DLD1 (cell line): ENCODE results near the gene FAM81A.
"Not testable (repeated sequence)": the region's sequence is repeated elsewhere in the genome, so short reads cannot be mapped to it uniquely, and the experiment has no call there.

Source experiments
- in situ Hi-C: cut with HindIII; loops from 2 replicates; pipeline ENCODE4 v1.10.0; 2017; ENCODE audit warnings: low sequenced_read_pairs

The FAM81A gene

DNA sequence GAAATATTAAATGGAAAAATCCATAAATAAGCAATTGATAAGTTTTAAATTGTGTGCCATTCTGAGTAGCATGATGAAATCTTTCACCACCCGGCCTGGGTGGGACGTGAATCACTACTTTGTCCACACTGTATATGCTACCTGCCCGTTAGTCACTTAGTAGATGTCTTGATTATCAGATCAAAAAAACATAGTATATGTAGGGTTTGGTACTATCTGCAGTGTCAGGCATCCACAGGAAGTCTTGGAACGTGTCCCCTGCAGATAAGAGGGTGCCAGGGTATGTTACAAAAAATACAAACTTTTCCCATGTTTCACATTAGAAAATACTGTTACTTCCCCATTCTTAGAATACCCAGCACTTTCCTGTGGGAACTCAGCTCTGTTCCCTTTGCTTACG lies 35.2 kb downstream of the FAM81A start:
- in situ Hi-C loops, result no loop called here

DNA sequence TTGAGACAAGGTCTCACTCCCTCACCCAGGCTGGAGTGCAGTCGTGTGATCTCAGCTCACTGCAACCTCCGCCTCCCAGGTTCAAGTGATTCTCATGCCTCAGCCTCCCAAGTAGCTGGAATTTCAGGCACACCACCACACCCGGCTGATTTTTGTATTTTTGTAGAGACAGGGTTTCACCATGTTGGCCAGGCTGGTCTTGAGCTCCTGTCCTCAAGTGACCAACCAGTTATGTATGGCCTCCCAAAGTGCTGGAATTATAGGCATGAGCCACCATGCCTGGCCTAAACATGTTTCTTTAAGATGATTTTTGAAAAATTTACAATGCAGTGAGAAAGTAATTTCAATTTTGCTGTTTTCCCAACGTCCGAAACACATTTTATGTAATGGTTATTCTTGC lies 37.2 kb downstream of the FAM81A start:
- in situ Hi-C loops, result not testable (repeated sequence)

DNA sequence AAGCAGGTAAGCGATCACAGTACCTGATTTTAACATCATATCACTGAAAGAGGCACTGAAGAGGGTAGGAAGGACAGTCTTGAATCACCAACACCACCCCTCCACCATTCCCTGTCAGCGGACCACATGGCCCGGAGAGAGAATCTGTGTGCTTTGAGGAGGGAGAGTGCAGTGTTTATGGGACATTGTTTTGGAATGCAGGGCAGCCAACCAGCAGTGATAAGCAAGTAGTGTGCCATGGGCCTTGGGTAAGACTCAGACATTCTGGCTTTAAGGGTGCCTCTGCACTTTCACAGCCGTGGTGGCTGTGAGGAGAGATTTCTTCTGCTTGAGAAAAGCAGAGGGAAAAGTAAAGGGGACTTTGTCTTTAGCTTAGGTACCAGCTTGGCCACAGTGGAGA lies 46.4 kb downstream of the FAM81A start:
- in situ Hi-C loops, result no loop called here

DNA sequence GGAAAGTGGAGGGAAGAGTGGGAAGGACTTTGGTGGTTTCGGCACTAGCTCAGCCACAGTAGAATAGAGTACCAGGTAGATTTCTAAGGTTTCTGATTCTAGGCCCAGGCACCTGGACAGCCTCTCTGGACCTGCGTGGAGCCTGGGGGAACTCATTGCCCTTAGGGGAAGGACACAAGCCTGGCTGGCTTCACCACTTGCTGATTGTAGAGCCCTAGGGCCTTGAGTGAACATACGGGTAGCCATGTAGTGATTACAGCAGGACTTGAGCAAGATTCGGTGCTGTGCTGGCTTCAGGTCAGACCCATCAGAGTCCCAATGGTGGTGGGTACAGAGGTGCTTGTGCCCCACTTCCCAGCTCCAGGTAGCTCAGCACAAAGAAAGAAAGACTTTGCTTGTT lies 47.0 kb downstream of the FAM81A start:
- in situ Hi-C loops, result no loop called here

DNA sequence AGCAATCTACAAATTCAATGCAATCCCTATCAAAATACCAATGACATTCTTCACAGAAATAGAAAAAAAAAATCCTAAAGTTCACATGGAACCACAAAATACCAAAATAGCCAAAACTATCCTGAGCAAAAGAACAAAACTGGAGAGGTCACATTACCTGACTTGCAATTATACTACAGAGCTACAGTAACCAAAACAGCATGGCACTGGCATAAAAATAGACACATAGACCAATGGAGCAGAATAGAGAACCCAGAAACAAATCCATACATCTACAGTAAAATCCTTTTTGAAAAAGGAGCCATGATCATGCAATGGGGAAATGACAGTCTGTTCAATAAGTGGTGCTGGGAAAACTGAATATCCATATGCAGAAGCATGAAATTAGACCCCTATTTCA lies 51.5 kb downstream of the FAM81A start:
- in situ Hi-C loops, result not testable (repeated sequence)

DNA sequence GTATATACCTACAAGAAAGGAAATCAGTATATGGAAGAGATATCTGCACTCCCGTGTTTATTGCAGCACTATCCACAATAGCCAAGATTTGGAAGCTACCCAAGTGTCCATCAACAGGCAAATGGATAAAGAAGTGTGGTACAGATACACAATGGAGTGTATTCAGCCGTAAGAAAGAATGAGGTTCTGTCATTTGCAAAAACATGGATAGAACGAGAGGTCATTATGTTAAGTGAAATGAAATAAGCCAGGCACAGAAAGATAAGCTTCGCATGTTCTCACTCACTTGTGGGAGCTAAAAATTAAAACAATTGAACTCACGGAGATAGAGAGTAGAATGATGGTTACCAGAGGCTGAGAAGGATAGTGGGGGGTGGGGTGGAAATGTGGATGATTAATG lies 53.1 kb downstream of the FAM81A start:
- in situ Hi-C loops, result no loop called here

DNA sequence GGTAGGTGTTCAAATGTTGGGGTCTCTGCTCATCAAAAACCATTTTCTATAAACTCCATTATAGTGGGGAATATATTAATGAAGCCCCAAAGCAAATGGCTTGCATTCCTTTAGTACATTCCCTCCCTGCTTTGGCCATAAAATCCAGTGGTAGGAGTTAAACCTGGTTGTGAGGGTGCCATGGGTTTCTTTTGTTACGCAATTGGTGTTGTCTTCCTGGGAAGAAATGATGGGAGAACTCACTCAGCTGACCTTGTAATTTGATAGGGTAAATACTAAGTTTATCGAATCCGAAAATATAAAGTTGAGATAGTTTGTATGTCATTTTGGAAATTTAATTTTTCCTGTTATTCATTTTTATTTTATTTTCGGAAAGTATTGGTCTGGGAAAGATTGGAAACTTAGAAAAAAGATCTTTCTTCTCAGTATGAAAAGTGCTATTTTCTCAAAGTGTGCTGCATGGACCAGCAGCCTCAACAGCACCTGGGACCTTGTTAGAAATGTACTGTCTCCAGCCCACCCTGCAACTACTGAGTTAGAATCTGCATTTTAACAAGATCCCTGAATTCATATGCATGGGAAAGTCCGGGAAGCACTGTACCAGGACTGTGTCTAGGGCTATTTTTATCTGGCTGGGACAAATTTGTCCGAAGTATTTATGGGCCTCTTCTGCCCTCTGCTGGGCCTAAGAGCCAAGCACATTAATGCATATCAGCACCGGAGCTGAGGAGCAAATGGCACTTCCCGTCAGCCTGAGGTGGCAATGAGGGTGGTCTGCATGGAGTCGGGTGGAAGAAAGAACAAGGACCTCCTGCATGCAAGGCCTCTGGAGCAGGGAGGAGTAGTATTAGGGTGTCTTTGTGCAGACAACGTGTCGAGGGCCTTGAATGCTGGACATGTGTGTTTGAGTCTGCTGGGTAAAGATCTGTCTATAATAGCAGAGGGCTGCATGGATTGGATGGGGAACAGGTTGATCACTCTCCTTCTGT lies 54.7 kb downstream of the FAM81A start:
- in situ Hi-C loops, result no loop called here

DNA sequence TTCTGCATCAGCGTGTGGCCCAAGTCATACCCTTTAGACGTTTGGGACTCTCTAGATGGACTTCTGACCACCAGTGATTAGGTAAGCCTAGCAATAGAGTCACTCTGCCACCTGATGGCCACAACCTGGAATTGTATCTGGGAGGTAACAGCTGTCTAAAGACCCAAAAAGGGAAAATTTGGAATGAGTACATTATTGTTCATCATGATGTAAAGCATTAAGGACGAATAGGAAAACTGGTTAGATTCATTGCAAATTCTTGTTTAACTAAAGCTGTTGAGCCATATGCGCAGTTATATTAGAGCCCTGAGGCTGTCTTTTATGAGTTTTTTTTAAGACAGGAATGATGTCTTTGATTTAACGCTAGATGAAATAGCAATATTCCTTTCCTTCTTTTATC lies 63.6 kb downstream of the FAM81A start:
- in situ Hi-C loops, result loop anchor here (25.0 kb wide), 1 partner anchor 489 kb away; no protein-coding TSS in a partner anchor

DNA sequence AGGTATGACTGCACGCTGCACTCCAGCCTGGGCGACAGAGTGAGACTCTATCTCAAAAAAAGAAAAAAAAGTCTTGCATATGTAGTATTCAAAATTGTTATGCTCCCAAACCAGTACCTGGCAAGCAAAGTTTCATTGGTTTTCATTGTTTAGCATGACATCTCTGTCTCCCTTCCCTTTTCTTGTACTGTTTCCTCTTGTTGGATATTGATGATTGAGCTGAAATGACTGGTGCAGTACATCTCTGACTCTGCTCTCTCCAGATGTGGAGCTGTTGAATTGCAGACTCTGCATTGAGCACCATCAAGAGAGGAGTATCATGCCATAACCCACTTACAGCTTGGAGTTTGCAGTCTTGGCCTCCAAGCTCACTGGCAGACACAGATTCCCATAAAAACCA lies 77.2 kb downstream of the FAM81A start:
- in situ Hi-C loops, result loop anchor here (25.0 kb wide), 1 partner anchor 503 kb away; no protein-coding TSS in a partner anchor

DNA sequence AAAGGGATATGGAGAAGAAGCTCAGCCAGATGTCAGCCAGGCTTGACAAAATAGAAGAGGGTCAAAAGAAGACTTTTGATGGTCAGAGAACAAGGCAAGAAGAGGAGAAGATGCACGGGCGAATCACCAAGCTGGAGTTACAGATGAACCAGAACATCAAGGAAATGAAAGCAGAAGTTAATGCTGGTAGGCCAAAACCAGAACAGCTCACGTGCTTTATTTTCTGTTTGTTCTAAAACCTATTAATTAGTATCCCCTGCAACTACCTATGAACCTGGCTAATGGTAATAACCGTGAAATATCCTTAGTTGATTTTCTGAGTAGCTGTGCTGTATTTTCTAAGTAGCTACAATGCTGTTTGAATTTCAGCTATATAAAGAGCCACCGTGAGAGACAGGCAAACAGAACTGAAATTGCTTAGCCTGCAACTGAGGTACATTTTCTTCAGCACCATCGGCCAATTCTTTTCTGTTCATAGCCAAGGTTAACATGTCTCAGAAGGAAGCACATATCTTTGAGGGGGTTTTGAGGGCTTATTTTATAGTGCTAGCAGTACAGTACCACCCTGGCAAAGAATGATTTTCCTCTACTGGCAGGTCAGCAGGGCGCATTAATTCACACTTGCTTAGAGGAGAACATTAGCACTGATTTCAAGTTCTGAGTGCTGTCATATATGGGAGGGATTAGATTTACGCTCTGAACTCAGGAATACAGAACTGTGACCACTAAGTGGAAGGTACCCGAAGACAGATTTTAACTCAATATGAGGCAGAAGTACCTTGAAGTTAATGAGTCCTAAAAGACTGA lies 78.9 kb downstream of the FAM81A start:
- in situ Hi-C loops, result loop anchor here (25.0 kb wide), 1 partner anchor 505 kb away; no protein-coding TSS in a partner anchor

DNA sequence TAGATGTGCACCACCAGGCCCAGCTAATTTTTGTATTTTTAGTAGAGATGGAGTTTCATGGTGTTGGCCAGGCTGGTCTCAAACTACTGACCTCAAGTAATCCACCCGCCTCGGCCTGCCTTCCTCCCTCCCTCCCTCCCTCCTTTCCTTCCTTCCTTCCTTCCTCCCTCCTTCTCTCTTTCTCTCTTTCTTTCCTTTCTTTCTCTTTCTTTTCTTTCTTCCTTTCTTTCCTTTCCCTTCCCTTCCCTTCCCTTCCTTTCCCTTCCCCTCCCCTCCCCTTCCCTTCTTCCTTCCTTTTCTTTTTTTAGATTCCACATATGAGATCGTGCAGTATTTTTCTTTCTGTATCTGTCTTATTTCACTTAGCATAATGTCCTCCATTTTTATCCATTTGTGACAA lies 81.3 kb downstream of the FAM81A start:
- in situ Hi-C loops, result loop anchor here (25.0 kb wide), 1 partner anchor 507 kb away; no protein-coding TSS in a partner anchor

DNA sequence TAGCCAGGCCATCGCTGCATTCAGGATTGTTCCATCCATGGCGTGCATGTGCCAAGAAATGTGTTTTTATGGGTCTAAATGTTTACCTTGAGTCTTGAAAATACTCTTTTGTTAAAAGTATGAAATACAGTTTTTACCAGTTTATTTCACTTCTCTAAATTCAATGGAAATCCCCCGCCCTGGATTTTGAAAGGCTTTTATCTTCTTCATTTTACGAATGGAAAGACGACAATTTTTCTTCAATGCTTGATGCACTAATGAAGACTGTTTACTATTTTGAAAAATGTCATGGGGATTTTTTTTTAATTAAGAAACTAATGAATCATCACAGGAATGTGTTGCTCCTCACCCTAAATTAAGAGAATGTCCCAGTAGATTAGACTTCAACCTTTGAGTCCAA lies 83.5 kb downstream of the FAM81A start:
- in situ Hi-C loops, result loop anchor here (25.0 kb wide), 1 partner anchor 509 kb away; no protein-coding TSS in a partner anchor

DNA sequence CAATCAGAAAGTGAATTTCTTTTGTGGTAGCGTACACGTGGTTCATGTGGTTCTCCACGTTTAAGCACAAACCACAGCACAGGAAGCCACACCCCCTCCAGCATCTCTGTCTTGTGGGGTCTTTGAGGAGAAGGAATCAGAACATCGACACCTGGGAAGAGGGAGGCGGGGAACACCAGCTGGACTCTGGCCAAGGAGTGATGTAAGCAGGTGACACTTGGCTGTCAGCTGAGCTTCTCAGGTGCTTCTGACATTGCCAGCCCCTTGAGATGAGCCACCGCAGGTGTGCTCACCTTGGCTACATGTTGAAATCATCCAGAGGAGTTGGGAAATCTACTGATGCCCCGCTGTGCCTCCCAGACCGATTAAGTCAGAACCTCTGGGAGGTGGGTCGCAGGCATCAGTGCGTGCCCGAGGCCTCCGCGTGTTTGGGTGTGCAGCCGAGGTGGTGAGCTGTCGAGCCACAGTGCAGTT lies 85.0 kb downstream of the FAM81A start:
- in situ Hi-C loops, result loop anchor here (25.0 kb wide), 1 partner anchor 511 kb away; no protein-coding TSS in a partner anchor

DNA sequence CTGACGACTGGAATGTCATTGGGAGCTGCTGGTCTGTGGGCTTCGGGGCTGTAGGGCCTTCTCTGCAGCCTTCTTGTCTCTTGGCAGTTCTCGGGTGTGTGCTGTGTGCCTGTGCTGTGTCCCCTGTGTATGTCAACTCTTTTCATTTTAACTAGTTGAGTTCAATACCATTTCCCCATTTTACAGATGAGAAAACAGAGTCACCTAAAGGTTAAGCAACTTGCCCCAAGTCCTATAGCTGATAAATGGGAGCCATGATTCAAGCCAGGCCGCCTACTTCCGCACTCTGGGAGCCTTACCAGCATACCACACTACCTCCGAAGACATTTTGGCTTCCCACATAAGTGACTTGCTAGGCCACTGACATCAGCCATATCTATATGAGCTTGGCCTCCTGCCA lies 85.7 kb downstream of the FAM81A start:
- in situ Hi-C loops, result loop anchor here (25.0 kb wide), 1 partner anchor 511 kb away; no protein-coding TSS in a partner anchor

DNA sequence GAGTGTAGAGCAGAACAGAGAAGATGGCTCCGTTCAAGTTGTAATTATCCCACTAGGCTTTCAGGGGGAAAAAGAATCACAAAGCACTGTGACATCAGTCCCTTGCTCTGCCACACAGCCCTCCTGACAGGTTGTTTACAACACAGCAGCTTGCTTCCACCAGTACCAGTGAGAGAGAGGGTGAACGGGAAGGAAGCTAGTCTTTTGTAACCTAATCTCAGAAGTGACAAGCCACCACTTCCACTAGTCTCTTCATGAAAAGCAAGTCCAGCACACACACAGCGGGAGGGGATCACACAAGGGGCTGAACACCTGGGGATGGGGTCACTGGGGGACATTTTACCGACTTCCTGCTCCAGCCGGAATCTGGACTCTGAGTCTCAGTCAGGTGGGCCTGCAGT lies 86.3 kb downstream of the FAM81A start:
- in situ Hi-C loops, result loop anchor here (25.0 kb wide), 1 partner anchor 512 kb away; no protein-coding TSS in a partner anchor

DNA sequence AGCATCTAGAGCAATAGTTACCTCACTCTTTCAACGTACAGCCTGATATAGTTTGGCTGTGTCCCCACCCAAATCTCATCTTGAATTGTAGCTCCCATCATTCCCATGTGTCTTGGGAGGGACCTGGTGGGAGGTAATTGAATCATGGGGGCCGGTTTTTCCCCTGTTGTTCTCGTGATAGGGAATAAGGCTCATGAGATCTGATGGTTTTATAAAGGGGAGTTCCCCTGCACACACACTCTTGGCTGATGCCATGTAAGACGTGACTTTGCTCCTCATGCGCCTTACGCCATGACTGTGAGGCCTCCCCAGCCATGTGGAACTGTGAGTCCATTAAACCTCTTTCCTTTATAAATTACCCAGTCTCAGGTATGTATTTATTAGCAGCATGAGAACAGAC lies 88.5 kb downstream of the FAM81A start:
- in situ Hi-C loops, result not testable (repeated sequence)

DNA sequence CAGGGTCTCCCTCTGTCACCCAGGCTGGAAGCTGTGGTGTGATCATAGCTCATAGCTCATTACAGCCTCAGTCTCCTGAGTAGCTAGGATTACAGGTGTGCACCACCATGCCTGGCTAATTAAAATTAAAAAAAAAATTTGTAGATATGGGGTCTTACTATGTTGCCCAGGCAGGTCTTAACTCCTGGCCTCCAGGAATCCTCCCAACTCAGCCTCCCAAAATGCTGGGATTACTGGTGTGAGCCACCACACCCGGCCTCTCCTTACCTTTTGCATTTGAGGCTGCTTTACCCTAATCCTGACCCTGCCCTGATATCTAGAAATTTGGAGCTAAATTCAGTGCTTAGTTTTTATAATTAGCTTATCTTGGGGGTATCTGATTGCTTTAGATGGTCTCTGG lies 90.4 kb downstream of the FAM81A start:
- in situ Hi-C loops, result no loop called here

DNA sequence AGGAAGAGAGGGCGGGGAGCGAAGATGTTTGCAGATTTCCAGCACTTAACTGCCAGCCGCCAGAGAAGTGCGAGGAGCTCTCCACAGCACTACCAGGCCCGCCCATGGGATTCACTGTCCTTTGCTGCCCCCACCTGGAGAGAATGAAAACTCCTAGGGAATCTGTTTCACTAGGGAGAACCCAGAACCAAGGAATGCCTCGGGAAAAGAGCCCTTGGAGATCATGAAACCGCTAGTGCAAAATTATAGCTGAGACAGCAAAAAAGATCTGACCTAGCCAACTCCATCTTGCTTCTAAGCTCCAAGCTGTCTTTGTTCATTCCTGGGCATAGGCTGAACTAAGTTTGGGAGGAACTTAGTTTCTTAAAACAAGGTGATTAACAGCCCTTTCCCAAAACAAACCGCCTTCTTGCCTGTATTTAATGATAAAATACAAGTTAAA lies 91.0 kb downstream of the FAM81A start:
- in situ Hi-C loops, result no loop called here

DNA sequence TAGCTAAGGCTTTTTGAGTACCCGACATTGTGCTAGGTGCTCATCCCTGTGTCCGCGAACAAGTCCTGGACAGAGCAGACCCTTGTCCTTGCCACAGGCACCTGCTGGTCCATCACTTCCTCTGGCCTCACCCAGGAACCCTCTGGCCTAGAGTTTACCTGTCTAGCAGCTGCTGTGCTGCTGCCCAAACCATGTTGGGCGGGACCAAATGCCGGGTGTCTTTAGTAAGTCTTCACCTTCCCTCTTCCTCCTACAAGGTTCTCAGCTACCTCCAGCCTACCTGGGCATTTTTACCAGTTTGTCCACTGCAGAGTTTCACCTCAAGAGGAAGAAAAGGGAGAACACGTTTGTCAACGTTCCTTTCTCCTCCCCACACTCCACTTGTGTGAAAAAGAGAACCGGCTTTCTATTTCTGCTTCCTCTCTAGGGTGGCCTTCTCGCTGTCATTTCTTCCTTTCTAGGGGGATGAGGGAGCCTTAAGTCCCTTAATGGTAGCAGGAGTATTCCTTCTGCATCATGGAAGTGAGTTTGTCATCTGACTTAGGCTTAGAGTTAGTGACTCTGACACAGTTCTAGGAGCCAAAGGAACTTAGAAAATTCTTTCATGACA lies 93.2 kb downstream of the FAM81A start:
- in situ Hi-C loops, result no loop called here

DNA sequence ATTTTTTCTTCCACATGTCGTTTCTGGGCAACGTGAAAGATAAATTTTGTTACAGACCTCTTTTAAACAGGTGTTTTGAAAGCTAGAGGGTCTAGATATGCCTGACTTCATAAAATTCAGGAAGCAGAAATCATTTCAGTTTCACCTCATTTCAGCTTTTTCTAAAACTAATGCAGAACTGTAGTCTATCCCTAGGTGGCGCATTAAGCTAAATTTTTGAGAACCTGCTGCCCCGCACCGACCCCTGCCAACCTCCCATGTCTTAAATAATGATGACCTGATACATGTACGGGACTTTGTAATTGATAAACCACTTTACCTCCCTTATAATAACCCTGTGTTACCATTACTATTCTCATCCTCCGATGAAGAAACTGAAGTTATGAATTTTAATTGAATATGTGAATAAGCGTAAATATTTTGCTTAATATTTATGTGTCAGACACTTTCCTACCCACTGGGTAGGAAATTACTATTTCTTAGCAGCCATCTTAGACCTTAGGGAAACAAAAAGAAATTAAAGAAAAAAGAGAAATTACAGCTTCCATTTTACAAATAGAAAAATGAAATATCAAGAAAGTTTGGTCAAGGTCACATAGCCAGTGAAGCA lies 94.9 kb downstream of the FAM81A start:
- in situ Hi-C loops, result no loop called here
